Activated naive CD4-positive, alpha-beta T cell treated with anti-CD3 and anti-CD28 coated beads, Interleukin-2, amount 50 U/mL, for 72 hours (primary cell): Measurements from ENCODE around the gene SCOC. TPM values are rescaled to one million over a fixed set of nuclear protein-coding genes. Genes with fewer than 3 reads are reported as not detected.

Experiments
- ATAC-seq, 2 donors: fragments of 150-1000 bp; cut with Tn5 transposase; 2 replicates each; pipeline ENCODE4 v1.10.0; 2021; ENCODE audit warnings: mild to moderate bottlenecking in 2 of 2, moderate library complexity in 2 of 2
- DNase-seq, 2 donors: peaks; one replicate each; pipeline ENCODE4 v3.0.0; 2021 to 2022; ENCODE audit warnings: low spot score in 2 of 2
- H3K27ac Mint-ChIP-seq, 2 donors: one replicate each; pipeline ENCODE4 v1.8.0; 2022; ENCODE audit warnings: mild to moderate bottlenecking in 2 of 2, mixed read lengths in 2 of 2
- H3K36me3 Mint-ChIP-seq, 2 donors: one replicate each; pipeline ENCODE4 v1.8.0; 2022; ENCODE audit warnings: mixed read lengths in 2 of 2
- H3K9me3 Mint-ChIP-seq, 2 donors: one replicate each; pipeline ENCODE4 v1.8.0; 2022; ENCODE audit warnings: mixed read lengths in 2 of 2
- total RNA-seq, 2 donors: library from RNA; stranded (reverse); gene quantifications; one replicate each; pipeline ENCODE4 v1.2.3, GENCODE V29; 2022

SCOC gene
- total RNA-seq, result 10 to 100 TPM; 31.4 to 44.1 TPM

DNA sequence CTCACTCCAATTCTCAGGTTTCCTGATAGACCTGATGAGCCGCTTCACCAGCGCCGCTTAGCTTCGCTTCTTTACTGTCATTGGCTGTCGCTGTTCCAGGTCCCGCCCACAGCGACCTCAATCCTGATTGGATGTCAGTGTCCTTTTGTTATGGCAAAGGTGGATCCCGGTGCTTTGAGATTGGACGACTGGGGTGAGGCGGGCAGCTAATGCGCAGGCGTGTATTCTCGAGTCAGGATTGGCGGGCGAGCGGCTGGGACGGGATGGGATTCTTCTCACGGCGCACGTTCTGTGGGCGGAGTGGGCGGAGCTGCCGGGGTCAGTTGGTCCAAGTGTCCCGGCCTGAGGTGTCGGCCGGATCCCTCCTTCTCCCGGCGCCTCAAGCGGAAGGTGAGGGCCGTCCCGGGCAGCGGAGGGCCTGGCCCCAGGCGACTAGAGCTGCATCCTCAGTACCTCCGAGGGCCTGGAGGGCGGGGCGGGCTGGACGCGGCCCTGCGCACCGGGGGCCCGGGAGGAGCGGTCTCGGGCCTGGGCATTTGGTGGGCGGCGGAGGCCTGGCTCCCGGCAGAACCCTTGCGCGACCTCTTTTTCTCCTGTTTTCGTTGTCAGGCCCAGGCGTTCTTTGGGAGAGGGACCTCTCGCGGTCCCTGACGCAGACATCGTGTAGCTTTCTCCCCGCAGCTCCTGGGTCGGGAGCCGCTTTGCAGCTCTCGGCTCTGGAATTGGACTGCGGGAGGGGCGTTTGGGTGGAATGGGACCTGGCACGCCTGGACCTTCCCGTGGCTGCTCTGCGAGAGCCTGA is at the start of gene SCOC:
Gene SCOC (plus strand): TSS at position 319 of the 802 bp plus-strand sequence. CDS start 5,525 bp downstream, outside the sequence.
- DNase-seq, result peak; percentile 93 to 99
- Mint-ChIP-seq H3K27ac (peak within 1 kb of the TSS in 1 of 2 donors; percentile 51), H3K9me3 (no peaks in the 10 kb centered on the region), H3K36me3 (no peaks in the 10 kb centered on the region)
- peak; percentile 92 to 95 for ATAC-seq

DNA sequence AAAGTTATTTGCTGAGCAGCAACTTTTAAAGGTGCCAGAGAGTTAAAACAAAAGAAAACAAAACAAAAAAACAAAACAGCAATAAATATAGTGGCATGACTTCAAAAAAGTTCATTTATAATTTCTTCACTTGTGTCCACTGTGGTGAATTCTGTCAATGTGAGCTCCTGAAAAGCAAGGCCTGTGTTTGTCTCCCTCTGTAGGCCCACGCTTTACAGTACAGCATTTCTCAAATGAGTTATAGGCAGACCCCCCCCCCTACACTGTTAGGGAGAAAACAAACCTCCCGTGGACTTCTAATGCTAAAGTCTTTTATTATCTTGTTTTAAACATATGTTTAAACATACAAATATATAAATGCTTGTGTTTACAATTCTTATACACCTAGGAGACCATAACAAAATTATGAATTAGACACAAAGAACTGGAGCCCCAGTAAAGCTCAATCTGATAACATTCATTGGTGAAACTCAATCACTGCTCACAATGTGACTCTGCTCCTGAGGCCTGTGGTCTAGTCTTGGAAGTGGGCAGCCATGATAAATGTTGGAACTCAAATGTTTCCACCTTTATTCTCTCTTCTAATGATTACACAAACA is 47.0 kb upstream of the SCOC start:
- Mint-ChIP-seq H3K36me3 (no peaks in the 10 kb centered on the region), H3K9me3 (no peaks in the 10 kb centered on the region), H3K27ac (no peak overlapping the region)
- DNase-seq (no peak), ATAC-seq (peak in 1 of 2 donors; percentile 58)

DNA sequence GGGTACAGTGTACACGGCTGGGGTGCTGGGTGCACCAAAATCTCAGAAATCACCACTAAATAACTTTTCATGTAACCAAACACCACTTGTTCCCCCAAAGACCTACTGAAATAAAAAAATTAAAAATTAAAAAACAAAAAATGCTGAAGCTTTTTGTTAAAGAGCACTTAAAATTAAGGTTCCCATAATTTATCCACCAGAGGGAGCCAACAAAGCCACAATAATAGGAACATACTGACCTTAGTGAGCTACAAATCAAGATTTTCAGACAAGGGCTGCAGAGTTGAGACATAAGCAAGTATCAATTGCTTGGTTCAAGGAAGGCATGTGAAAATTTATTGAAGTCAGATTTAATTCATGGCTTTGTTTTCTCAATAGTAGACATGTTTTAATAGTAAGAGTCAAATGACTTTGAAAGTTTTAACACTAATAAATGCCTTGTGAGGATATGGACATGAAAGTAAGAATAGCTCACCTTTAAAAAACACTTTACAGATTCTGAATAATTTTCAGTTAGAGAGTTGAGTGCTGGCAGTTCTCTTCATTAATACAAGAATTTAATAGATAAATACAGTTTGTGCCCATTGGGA is 43.0 kb upstream of the SCOC start:
- H3K36me3 Mint-ChIP-seq, result no peaks in the 10 kb centered on the region
- H3K9me3 Mint-ChIP-seq, result no peaks in the 10 kb centered on the region
- DNase-seq (no peak), ATAC-seq (no peak)
- no peak overlapping the region for H3K27ac Mint-ChIP-seq

- DNase-seq (no peak), ATAC-seq (no peak)
- Mint-ChIP-seq H3K27ac (no peak overlapping the region), H3K36me3 (no peaks in the 10 kb centered on the region), H3K9me3 (no peaks in the 10 kb centered on the region)
Measured at GRCh38 chr4:140331245-140331644, 42.2 kb upstream of the SCOC start.

DNA sequence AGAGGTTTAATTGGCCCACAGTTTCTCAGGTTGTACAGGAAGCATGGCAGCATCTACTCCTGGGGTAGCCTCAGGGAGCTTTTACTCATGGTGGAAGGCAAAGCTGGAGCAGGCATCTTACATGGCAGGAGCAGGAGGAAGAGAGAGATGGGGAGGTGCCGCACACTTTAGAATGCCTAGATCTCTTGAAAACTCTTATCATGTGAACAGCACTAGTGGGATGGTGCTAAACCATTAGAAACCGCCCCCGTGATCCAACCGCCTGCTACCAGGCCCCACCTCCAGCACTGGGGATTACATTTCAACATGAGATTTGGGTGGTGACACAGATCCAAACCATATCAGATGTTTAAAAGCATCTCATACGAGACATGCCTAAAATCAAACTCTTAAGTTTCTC is 41.6 kb upstream of the SCOC start:
- no peaks in the 10 kb centered on the region for H3K9me3 Mint-ChIP-seq
- H3K27ac Mint-ChIP-seq, result no peak overlapping the region
- DNase-seq (no peak), ATAC-seq (no peak)
- H3K36me3 Mint-ChIP-seq, result no peaks in the 10 kb centered on the region

- H3K9me3 Mint-ChIP-seq, result no peaks in the 10 kb centered on the region
- H3K27ac Mint-ChIP-seq, result peak overlapping the region in 1 of 2 donors; percentile 65
- ATAC-seq (no peak), DNase-seq (no peak)
- H3K36me3 Mint-ChIP-seq, result no peaks in the 10 kb centered on the region
Measured at GRCh38 chr4:140332734-140333133, 40.7 kb upstream of the SCOC start.

DNA sequence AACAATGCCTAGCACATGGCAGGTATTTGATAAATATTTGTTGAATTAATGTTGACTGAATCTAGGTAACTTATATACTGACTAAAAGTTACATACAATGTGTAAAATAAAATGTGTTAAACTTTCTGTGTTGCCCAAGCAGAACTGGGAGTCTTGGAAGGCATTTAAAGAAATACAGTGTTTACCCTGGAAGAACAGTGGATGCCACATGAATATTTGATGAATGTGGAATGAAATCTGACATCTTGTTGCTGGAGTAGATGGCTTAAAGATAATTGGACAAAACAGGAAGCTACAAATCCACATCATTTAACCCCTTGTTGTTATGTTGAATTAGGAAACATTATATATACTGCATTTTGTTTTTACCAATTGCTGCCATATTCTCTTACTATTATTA is 39.9 kb upstream of the SCOC start:
- Mint-ChIP-seq H3K9me3 (no peaks in the 10 kb centered on the region), H3K36me3 (no peaks in the 10 kb centered on the region), H3K27ac (no peak overlapping the region)
- DNase-seq (no peak), ATAC-seq (no peak)

- no peak for ATAC-seq
- DNase-seq, result no peak
- Mint-ChIP-seq H3K9me3 (no peaks in the 10 kb centered on the region), H3K27ac (no peak overlapping the region), H3K36me3 (no peaks in the 10 kb centered on the region)
Measured at GRCh38 chr4:140335076-140335475, 38.4 kb upstream of the SCOC start.

DNA sequence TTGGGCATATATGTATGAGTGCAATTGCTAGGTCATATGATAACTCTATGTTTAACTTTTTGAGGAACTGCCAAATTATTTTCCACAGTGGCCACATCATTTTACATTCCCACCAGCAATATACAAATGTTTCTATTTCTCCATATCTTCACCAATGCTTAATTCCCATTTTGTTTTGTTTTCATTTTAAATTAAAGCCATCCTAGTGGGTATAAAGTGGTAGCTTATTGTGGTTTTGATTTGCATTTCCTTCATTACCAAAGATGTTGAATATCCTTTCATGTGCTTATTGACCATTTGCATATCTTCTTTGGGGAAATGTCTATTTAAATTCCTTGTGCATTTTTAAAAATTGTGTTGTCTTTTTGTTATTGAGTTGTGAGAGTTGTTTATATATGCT is 36.7 kb upstream of the SCOC start:
- Mint-ChIP-seq H3K9me3 (no peaks in the 10 kb centered on the region), H3K27ac (no peak overlapping the region), H3K36me3 (no peaks in the 10 kb centered on the region)
- DNase-seq (no peak), ATAC-seq (no peak)

DNA sequence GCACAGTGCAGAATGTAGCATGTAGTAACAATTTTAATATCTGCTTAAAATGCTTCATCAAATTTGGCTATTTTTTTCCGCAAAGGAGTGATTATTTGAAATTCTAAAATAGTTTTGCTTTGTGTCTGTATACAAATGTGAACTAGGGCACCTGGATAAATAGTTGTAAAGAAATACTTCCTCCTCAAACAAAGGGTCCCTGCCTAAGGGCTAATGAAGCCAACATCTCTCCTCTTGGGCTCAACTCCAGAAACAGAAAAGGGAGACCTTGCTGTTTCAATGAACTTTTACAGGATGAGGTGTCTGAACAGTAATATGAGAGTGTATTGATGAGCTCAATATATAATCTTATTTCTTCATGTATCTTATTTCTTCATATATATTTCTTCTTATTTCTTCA is 30.8 kb upstream of the SCOC start:
- Mint-ChIP-seq H3K27ac (no peak overlapping the region), H3K36me3 (no peaks in the 10 kb centered on the region), H3K9me3 (no peaks in the 10 kb centered on the region)
- DNase-seq, result no peak
- no peak for ATAC-seq

DNA sequence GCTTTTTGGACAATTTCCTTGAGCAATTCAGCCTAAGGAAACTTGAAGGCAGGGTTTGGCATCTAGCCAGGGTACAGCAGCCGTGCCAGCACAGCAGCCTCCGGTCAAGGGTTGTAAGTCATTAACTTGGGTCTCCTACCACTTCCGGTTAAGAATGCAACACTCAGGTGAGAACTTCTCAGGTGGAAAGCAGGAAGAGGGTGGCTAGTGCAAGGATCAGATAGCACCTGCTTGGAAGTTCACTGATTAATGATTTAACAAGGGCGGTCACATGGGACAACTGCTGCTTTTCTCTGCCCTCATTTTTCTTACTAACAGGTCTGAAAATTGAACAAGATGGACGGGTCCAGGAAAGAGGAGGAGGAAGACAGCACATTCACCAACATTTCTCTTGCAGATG is 30.1 kb upstream of the SCOC start:
- no peak for DNase-seq
- Mint-ChIP-seq H3K36me3 (no peaks in the 10 kb centered on the region), H3K9me3 (no peaks in the 10 kb centered on the region), H3K27ac (no peak overlapping the region)
- no peak for ATAC-seq

GRCh38 chr4:140344101-140344500 is 29.3 kb upstream of the SCOC start:
- DNase-seq, result no peak
- Mint-ChIP-seq H3K27ac (no peak overlapping the region), H3K36me3 (no peaks in the 10 kb centered on the region), H3K9me3 (no peaks in the 10 kb centered on the region)
- ATAC-seq, result no peak

DNA sequence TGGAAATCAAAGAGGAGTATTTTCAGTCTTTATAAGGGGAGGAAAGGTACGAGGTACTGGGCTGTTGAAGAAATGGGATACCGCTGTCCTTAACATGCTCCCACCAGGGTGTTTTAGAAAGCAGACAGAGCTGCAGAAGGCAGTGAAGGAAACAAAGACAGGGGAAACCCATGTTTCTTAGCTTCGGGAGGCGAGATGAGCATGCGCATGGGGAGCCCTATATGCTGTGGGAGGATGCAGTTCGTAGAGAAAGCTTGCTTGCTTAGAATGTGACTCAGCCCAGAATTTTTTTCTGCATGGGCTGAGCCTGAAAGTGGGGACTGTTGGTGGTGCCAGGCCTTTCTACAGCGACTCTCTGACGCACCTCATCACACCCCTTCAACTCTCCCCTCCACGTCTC is 28.8 kb upstream of the SCOC start:
- no peak overlapping the region for H3K27ac Mint-ChIP-seq
- H3K36me3 Mint-ChIP-seq, result no peaks in the 10 kb centered on the region
- no peaks in the 10 kb centered on the region for H3K9me3 Mint-ChIP-seq
- ATAC-seq (no peak), DNase-seq (no peak)

DNA sequence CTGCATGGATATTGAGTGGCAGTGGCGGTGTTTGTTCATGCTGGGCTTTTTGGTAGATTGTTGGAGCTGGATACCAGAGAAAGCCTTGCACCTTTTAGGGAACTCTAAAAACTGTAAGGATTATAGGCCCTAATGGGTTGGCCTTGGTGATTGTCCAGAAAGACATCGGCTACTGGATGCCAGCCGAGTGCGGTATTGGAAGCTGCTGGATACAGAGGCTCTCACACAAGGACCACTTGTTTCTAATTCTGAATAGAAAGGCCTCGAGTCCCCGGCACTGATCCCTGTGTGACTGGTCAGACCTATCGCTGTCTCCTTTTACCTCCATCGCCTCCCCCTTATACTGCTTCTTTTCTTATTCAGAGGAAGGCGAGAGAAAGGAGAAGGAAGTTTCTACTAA is 27.3 kb upstream of the SCOC start:
- no peak for ATAC-seq
- DNase-seq, result no peak
- no peak overlapping the region for H3K27ac Mint-ChIP-seq
- H3K36me3 Mint-ChIP-seq, result no peaks in the 10 kb centered on the region
- H3K9me3 Mint-ChIP-seq, result no peaks in the 10 kb centered on the region

GRCh38 chr4:140349816-140350215 is 23.6 kb upstream of the SCOC start:
- ATAC-seq, result no peak
- Mint-ChIP-seq H3K36me3 (no peaks in the 10 kb centered on the region), H3K9me3 (no peaks in the 10 kb centered on the region), H3K27ac (peak overlapping the region in 1 of 2 donors; percentile 22)
- no peak for DNase-seq

GRCh38 chr4:140351093-140352075 is 22.1 kb upstream of the SCOC start:
- Mint-ChIP-seq H3K9me3 (no peaks in the 10 kb centered on the region), H3K27ac (no peak overlapping the region), H3K36me3 (no peaks in the 10 kb centered on the region)
- no peak for ATAC-seq
- no peak for DNase-seq

GRCh38 chr4:140353786-140354185 is 19.7 kb upstream of the SCOC start:
- Mint-ChIP-seq H3K36me3 (no peaks in the 10 kb centered on the region), H3K27ac (no peak overlapping the region), H3K9me3 (no peaks in the 10 kb centered on the region)
- DNase-seq (no peak), ATAC-seq (no peak)
